HEK293 (cell line): ENCODE measurements around the gene NINJ1.
A peak's percentile ranks its signal among the peaks of the same experiment; 100 is the strongest.

Experiments used
- CTCF ChIA-PET: fragments of 350-600 bp; formaldehyde crosslinking; extraction: SDS; loops from one replicate; lab custom pipeline; 2021; ENCODE audit warnings: antibody characterized with exemption; lab: Yijun Ruan, JAX
- POLR2A ChIA-PET: fragments of 300-600 bp; formaldehyde crosslinking; extraction: SDS; loops from one replicate; lab custom pipeline; 2020; ENCODE audit warnings: antibody characterized with exemption, inconsistent platforms; lab: Yijun Ruan, JAX
- H3K27ac ChIP-seq: fragments of 200-500 bp; sonication (Bioruptor generic); 2 replicates; pipeline ENCODE4 v1.5.1; 2014; ENCODE audit warnings: low read depth, low read length, control low read depth, inconsistent platforms; ENCODE audit errors: extremely low read depth
- H3K36me3 ChIP-seq, 2 experiments: fragments of 200-500 bp in 1 of 2; sonication (Bioruptor generic) in 1 of 2; 1 replicate in 1 of 2; 2 replicates in 1 of 2; pipeline ENCODE4 v1.5.1; 2014 to 2017; ENCODE audit warnings: inconsistent platforms in 2 of 2, low read length in 2 of 2; ENCODE audit not compliant: control insufficient read depth in 2 of 2, insufficient read depth in 1 of 2
- H3K4me1 ChIP-seq: fragments of 200-500 bp; sonication (Bioruptor generic); 2 replicates; pipeline ENCODE4 v1.5.1; 2014; ENCODE audit warnings: mild to moderate bottlenecking, low read length, inconsistent platforms; ENCODE audit not compliant: control insufficient read depth, insufficient read depth
- H3K4me3 ChIP-seq: 2 replicates; pipeline ENCODE4 v1.5.1; 2011; ENCODE audit warnings: low read depth, mild to moderate bottlenecking, control low read depth, low read length, moderate library complexity
- H3K9me3 ChIP-seq: fragments of 200-500 bp; sonication (Bioruptor generic); 2 replicates; pipeline ENCODE4 v1.5.1; 2014; ENCODE audit warnings: low read depth, low read length, inconsistent platforms; ENCODE audit not compliant: control insufficient read depth, insufficient read depth
- BCL11A ChIP-seq: fragments of 450-650 bp; formaldehyde crosslinking; IDR thresholded peaks from 2 replicates; pipeline ENCODE4 v1.5.1; 2016; ENCODE audit warnings: low read depth, missing biosample characterization, missing genetic modification characterization
- GLIS1 ChIP-seq: fragments of 450-650 bp; formaldehyde crosslinking; IDR thresholded peaks from 2 replicates; pipeline ENCODE4 v1.5.1; 2016; ENCODE audit warnings: missing biosample characterization, missing genetic modification characterization
- IKZF3 ChIP-seq: fragments of 450-650 bp; IDR thresholded peaks from 2 replicates; pipeline ENCODE4 v1.5.0; 2018; ENCODE audit warnings: missing biosample characterization, mild to moderate bottlenecking, missing genetic modification characterization, moderate library complexity
- KLF10 ChIP-seq: fragments of 450-650 bp; IDR thresholded peaks from 2 replicates; pipeline ENCODE4 v1.5.1; 2018; ENCODE audit warnings: missing biosample characterization, mild to moderate bottlenecking, missing genetic modification characterization
- RBAK ChIP-seq: fragments of 450-650 bp; formaldehyde crosslinking; IDR thresholded peaks from 2 replicates; pipeline ENCODE4 v1.5.1; 2016; ENCODE audit warnings: missing biosample characterization, missing genetic modification characterization
- ZBTB17 ChIP-seq: fragments of 450-650 bp; formaldehyde crosslinking; IDR thresholded peaks from 2 replicates; pipeline ENCODE4 v1.5.1; 2016; ENCODE audit warnings: missing biosample characterization, missing genetic modification characterization
- ZBTB48 ChIP-seq: fragments of 450-650 bp; formaldehyde crosslinking; IDR thresholded peaks from 2 replicates; pipeline ENCODE4 v1.5.1; 2016; ENCODE audit warnings: missing biosample characterization, missing genetic modification characterization
- ZFHX2 ChIP-seq: fragments of 450-650 bp; formaldehyde crosslinking; conservative IDR thresholded peaks from 2 replicates; pipeline ENCODE4 v1.5.1; 2016; ENCODE audit warnings: missing biosample characterization, missing genetic modification characterization
- ZIC2 ChIP-seq: fragments of 450-650 bp; formaldehyde crosslinking; IDR thresholded peaks from 2 replicates; pipeline ENCODE4 v1.5.1; 2016; ENCODE audit warnings: missing biosample characterization, missing genetic modification characterization
- ZNF2 ChIP-seq: fragments of 450-650 bp; formaldehyde crosslinking; IDR thresholded peaks from 2 replicates; pipeline ENCODE4 v1.5.1; 2016; ENCODE audit warnings: missing biosample characterization, missing genetic modification characterization
- ZNF214 ChIP-seq: fragments of 450-650 bp; formaldehyde crosslinking; IDR thresholded peaks from 2 replicates; pipeline ENCODE4 v1.5.1; 2017; ENCODE audit warnings: missing biosample characterization, mild to moderate bottlenecking, missing genetic modification characterization, borderline replicate concordance
- ZNF248 ChIP-seq: fragments of 450-650 bp; formaldehyde crosslinking; IDR thresholded peaks from 2 replicates; pipeline ENCODE4 v1.5.1; 2017; ENCODE audit warnings: missing biosample characterization, missing genetic modification characterization
- ZNF600 ChIP-seq: fragments of 450-650 bp; formaldehyde crosslinking; IDR thresholded peaks from 2 replicates; pipeline ENCODE4 v1.5.1; 2016; ENCODE audit warnings: missing biosample characterization, missing genetic modification characterization
- ZNF624 ChIP-seq: fragments of 450-650 bp; formaldehyde crosslinking; IDR thresholded peaks from 2 replicates; pipeline ENCODE4 v1.5.1; 2017; ENCODE audit warnings: missing biosample characterization, missing genetic modification characterization
- ZNF677 ChIP-seq: fragments of 450-650 bp; IDR thresholded peaks from 2 replicates; pipeline ENCODE4 v1.5.0; 2018; ENCODE audit warnings: missing biosample characterization, mild to moderate bottlenecking, missing genetic modification characterization, moderate library complexity
- ZNF76 ChIP-seq: fragments of 450-650 bp; formaldehyde crosslinking; IDR thresholded peaks from 2 replicates; pipeline ENCODE4; 2016; ENCODE audit warnings: low read depth, missing biosample characterization, missing genetic modification characterization, borderline replicate concordance
- ZNF843 ChIP-seq: fragments of 450-650 bp; formaldehyde crosslinking; IDR thresholded peaks from 2 replicates; pipeline ENCODE4 v1.5.1; 2016; ENCODE audit warnings: missing biosample characterization, missing genetic modification characterization
- TF ChIP-seq, protein P1 (sequence below): fragments of 450-650 bp; formaldehyde crosslinking; IDR thresholded peaks from 2 replicates; pipeline ENCODE4 v1.5.1; 2016; ENCODE audit warnings: missing biosample characterization, missing genetic modification characterization
- TF ChIP-seq, protein P2 (sequence below): fragments of 450-650 bp; formaldehyde crosslinking; optimal IDR thresholded peaks from 2 replicates; pipeline ENCODE3; 2016; ENCODE audit warnings: missing biosample characterization, mild to moderate bottlenecking, missing genetic modification characterization
- TF ChIP-seq, protein P3 (sequence below): fragments of 450-650 bp; formaldehyde crosslinking; IDR thresholded peaks from 2 replicates; pipeline ENCODE4 v1.5.1; 2016; ENCODE audit warnings: missing biosample characterization, missing genetic modification characterization

NINJ1 gene

DNA sequence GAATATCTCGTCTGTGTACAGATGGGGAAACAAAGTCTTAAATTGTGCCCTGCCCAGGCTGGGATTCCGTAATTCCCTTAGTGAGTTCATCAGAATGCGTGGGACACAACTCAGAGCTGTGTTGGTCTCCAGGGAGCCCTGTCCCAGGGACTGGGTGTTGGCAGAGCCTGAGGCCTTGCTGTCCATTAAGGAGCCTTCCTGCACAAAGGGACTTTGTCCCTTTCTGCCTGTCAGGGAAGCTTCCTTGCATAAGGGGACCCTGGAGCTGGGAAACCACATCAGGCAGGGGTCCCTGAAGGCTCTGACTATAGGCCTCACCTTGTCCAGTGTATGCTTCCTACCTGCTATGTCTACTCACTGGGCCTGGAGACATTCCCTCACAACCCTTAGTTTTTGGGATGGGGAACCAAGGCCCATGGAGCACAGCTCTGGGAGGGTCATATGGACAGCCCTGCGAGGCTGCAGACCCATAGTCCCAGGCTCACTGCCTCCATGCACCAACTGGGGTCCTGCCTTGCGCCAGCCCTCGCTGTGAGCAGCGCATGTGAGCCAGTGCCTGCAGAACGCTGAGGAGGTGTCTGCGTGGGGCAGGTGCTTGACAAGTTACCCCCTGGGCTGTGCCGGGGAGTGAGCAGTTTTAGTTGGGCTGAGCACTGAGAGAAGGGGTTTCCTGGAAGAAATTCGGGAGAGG is 36.4 kb downstream of the NINJ1 start:
- CTCF ChIA-PET: interaction anchor here (0.6 to 2.9 kb wide), 4 partner anchors 9 to 94 kb away, joined by 3 to 15 read pairs (median 3); no protein-coding TSS in a partner anchor
- no peak overlapping the region for H3K4me3 ChIP-seq
- 0 out of 2 replicates have a peak, but pooled peaks have one; percentile 14 for TF ChIP-seq ZBTB48 (tag by site-specific recombination)
- TF ChIP-seq GLIS1 (tag by site-specific recombination): peak; percentile 26; the same call in 1 of the 2 replicates
- TF ChIP-seq ZNF600 (tag by site-specific recombination): 0 out of 2 replicates have a peak, but pooled peaks have one; percentile 17
- TF ChIP-seq RBAK (tag by site-specific recombination): no peak
- TF ChIP-seq, all 188 proteins: peak for 3
- H3K27ac ChIP-seq: no peak overlapping the region
- POLR2A ChIA-PET: interaction anchor here (2.0 kb wide), 1 partner anchor 36 kb away, joined by 6 read pairs; the partner anchor contains the start of gene NINJ1
- peaks cover 2% of the 10 kb centered on the region; the same call in 1 of the 2 replicates for H3K4me1 ChIP-seq
- H3K36me3 ChIP-seq: no peaks in the 10 kb centered on the region; a peak in 1 of 3 replicates
- H3K9me3 ChIP-seq: no peaks in the 10 kb centered on the region; the same call in 1 of the 2 replicates

- no peak for TF ChIP-seq ZNF248 (tag by site-specific recombination)
- TF ChIP-seq ZIC2 (tag by site-specific recombination): 0 out of 2 replicates have a peak, but pooled peaks have one; percentile 0
- no peak for TF ChIP-seq ZNF2 (tag by site-specific recombination)
- TF ChIP-seq, protein P1, sequence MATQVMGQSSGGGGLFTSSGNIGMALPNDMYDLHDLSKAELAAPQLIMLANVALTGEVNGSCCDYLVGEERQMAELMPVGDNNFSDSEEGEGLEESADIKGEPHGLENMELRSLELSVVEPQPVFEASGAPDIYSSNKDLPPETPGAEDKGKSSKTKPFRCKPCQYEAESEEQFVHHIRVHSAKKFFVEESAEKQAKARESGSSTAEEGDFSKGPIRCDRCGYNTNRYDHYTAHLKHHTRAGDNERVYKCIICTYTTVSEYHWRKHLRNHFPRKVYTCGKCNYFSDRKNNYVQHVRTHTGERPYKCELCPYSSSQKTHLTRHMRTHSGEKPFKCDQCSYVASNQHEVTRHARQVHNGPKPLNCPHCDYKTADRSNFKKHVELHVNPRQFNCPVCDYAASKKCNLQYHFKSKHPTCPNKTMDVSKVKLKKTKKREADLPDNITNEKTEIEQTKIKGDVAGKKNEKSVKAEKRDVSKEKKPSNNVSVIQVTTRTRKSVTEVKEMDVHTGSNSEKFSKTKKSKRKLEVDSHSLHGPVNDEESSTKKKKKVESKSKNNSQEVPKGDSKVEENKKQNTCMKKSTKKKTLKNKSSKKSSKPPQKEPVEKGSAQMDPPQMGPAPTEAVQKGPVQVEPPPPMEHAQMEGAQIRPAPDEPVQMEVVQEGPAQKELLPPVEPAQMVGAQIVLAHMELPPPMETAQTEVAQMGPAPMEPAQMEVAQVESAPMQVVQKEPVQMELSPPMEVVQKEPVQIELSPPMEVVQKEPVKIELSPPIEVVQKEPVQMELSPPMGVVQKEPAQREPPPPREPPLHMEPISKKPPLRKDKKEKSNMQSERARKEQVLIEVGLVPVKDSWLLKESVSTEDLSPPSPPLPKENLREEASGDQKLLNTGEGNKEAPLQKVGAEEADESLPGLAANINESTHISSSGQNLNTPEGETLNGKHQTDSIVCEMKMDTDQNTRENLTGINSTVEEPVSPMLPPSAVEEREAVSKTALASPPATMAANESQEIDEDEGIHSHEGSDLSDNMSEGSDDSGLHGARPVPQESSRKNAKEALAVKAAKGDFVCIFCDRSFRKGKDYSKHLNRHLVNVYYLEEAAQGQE (tag by site-specific recombination): no peak
- TF ChIP-seq ZBTB17 (tag by site-specific recombination): peak; percentile 80
- no peak overlapping the region for H3K27ac ChIP-seq
- CTCF ChIA-PET: interaction anchor here (0.7 to 2.9 kb wide), 5 partner anchors 9 to 93 kb away, joined by 3 to 15 read pairs (median 3); no protein-coding TSS in a partner anchor
Observed at GRCh38 chr9:93096811-93097382, 37.2 kb downstream of the NINJ1 start.

DNA sequence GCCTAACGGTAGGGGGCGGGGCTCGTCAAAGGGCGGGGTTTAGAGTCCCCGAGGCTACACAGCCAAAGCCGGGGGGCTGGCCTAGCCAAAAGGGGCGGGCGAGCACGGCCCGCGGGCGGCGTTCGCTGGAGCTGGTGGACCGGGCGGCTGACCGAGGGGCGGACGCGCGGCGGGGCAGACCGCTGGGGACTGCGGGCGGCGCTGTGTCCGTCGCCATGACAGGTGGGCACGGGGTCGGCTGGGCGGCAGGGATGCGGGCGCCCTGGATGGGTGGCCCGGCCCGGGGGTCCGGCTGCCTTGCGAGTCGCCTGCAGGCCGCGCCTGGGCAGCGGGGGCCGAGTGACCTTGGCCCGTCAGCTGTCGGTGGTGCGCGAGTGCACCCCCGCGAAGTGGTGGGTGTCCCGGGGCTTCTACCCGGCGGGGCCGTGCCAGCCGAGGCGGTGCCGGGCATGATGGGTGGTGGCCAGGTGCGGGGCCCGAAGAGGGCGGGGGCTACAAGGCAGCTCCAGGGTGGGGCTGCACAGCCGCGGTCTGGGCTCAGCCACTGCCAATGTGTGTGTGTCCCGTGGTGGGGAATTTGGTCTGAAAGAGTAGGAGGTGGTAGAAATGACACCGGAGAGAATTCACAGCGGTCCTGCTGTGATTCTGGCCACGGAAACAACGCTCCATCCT is 37.8 kb downstream of the NINJ1 start, which contains the start of gene CARD19:
Gene CARD19 (plus strand): TSS at position 87 of the 672 bp plus-strand sequence. CDS start 129 bp downstream, at position 216.
- Histone ChIP-seq H3K4me1 (peaks cover 2% of the 10 kb centered on the region; the same call in 1 of the 2 replicates), H3K36me3 (no peaks in the 10 kb centered on the region; a peak in 1 of 3 replicates), H3K27ac (peak within 1 kb of the TSS; percentile 63), H3K9me3 (no peaks in the 10 kb centered on the region), H3K4me3 (peak within 1 kb of the TSS; percentile 76)
- ChIA-PET CTCF (interaction anchor here (0.7 to 0.8 kb wide), 2 partner anchors 9 to 58 kb away, joined by 3 read pairs; no protein-coding TSS in a partner anchor), POLR2A (interaction anchor here (0.6 to 2.1 kb wide), 7 partner anchors 11 to 40 kb away, joined by 3 to 15 read pairs (median 6); partner anchors contain the start of gene NINJ1)
- TF ChIP-seq ZNF624 (tag by site-specific recombination): no peak
- no peak for TF ChIP-seq IKZF3
- TF ChIP-seq, protein P2, sequence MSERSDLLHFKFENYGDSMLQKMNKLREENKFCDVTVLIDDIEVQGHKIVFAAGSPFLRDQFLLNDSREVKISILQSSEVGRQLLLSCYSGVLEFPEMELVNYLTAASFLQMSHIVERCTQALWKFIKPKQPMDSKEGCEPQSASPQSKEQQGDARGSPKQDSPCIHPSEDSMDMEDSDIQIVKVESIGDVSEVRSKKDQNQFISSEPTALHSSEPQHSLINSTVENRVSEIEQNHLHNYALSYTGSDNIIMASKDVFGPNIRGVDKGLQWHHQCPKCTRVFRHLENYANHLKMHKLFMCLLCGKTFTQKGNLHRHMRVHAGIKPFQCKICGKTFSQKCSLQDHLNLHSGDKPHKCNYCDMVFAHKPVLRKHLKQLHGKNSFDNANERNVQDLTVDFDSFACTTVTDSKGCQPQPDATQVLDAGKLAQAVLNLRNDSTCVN (tag by site-specific recombination): peak; percentile 59
- TF ChIP-seq ZIC2 (tag by site-specific recombination): peak; percentile 59
- TF ChIP-seq ZNF843 (tag by site-specific recombination): 0 out of 2 replicates have a peak, but pooled peaks have one; percentile 12
- no peak for TF ChIP-seq ZNF214
- no peak for TF ChIP-seq BCL11A (tag by site-specific recombination)
- peak; percentile 64 for TF ChIP-seq ZFHX2 (tag by site-specific recombination)
- TF ChIP-seq, protein P3, sequence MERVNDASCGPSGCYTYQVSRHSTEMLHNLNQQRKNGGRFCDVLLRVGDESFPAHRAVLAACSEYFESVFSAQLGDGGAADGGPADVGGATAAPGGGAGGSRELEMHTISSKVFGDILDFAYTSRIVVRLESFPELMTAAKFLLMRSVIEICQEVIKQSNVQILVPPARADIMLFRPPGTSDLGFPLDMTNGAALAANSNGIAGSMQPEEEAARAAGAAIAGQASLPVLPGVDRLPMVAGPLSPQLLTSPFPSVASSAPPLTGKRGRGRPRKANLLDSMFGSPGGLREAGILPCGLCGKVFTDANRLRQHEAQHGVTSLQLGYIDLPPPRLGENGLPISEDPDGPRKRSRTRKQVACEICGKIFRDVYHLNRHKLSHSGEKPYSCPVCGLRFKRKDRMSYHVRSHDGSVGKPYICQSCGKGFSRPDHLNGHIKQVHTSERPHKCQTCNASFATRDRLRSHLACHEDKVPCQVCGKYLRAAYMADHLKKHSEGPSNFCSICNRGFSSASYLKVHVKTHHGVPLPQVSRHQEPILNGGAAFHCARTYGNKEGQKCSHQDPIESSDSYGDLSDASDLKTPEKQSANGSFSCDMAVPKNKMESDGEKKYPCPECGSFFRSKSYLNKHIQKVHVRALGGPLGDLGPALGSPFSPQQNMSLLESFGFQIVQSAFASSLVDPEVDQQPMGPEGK: peak; percentile 56
- peak; percentile 43; the same call in 1 of the 2 replicates for TF ChIP-seq KLF10 (tag by site-specific recombination)
- TF ChIP-seq ZNF677: peak; percentile 31; the same call in 1 of the 2 replicates
- TF ChIP-seq ZNF76 (tag by site-specific recombination): peak; percentile 36; the same call in 1 of the 2 replicates

More at GRCh38 chr9:93096811-93097382, 37.2 kb downstream of the NINJ1 start:
- Histone ChIP-seq H3K4me3 (peak overlapping the region; percentile 76), H3K36me3 (no peaks in the 10 kb centered on the region; a peak in 1 of 3 replicates), H3K9me3 (no peaks in the 10 kb centered on the region; the same call in 1 of the 2 replicates), H3K4me1 (peaks cover 2% of the 10 kb centered on the region; the same call in 1 of the 2 replicates)
- POLR2A ChIA-PET: interaction anchor here (1.0 to 2.1 kb wide), 3 partner anchors 12 to 37 kb away, joined by 3 to 15 read pairs (median 6); partner anchors contain the start of gene NINJ1
